K562 (cell line): ENCODE data around the gene GNAL. TPM values are rescaled to one million over a fixed set of nuclear protein-coding genes. Genes with fewer than 3 reads are reported as not detected.

Experiments used
- CTBP1 ChIP-seq: fragments of 450-650 bp; IDR thresholded peaks from 2 replicates; pipeline ENCODE4 v1.6.1; 2016; ENCODE audit warnings: borderline replicate concordance
- FOSL1 ChIP-seq: fragments of 200-800 bp; sonication (Bioruptor generic); conservative IDR thresholded peaks from 2 replicates; pipeline ENCODE4 v1.6.1; 2016; ENCODE audit warnings: missing genetic modification characterization, missing compliant biosample characterization
- GABPB1 ChIP-seq: sonication (generic); formaldehyde crosslinking; IDR thresholded peaks from 2 replicates; pipeline ENCODE4 v1.8.0; 2022; ENCODE audit warnings: mild to moderate bottlenecking, missing genetic modification reagents
- HDAC1 ChIP-seq, 2 experiments: fragments of 450-650 bp; IDR thresholded peaks; 2 replicates each; pipeline ENCODE4 v1.6.1; 2016 to 2017; ENCODE audit warnings: inconsistent platforms in 1 of 2, mild to moderate bottlenecking in 1 of 2, moderate library complexity in 1 of 2
- NFIC ChIP-seq: fragments of 450-650 bp; IDR thresholded peaks from 2 replicates; pipeline ENCODE4 v1.6.1; 2017; ENCODE audit warnings: mild to moderate bottlenecking, inconsistent platforms
- NFYB ChIP-seq: IDR thresholded peaks from 2 replicates; pipeline ENCODE4 v1.6.1; 2011; ENCODE audit warnings: mild to moderate bottlenecking, moderate library complexity; ENCODE audit not compliant: insufficient read length; ENCODE audit errors: extremely low read depth
- RNF219 ChIP-seq: fragments of 250-450 bp; sonication (Bioruptor Pico); IDR thresholded peaks from 2 replicates; pipeline ENCODE4 v1.5.0; 2022; ENCODE audit warnings: mild to moderate bottlenecking
- SMC3 ChIP-seq: conservative IDR thresholded peaks from 2 replicates; pipeline ENCODE4 v1.6.1; 2011; ENCODE audit warnings: low read depth, low read length, improper control_type of control experiment; ENCODE audit not compliant: insufficient read depth
- ZBTB33 ChIP-seq: sonication (generic); formaldehyde crosslinking; IDR thresholded peaks from 2 replicates; pipeline ENCODE4 v1.8.1; 2023; ENCODE audit warnings: mild to moderate bottlenecking, missing genetic modification reagents
- ZNF57 ChIP-seq: fragments of 450-650 bp; formaldehyde crosslinking; IDR thresholded peaks from 2 replicates; pipeline ENCODE4 v1.4.0; 2020; ENCODE audit warnings: mild to moderate bottlenecking, moderate library complexity
- ZNF592 ChIP-seq: fragments of 450-650 bp; IDR thresholded peaks from 2 replicates; pipeline ENCODE4 v1.6.1; 2017; ENCODE audit warnings: antibody characterized with exemption, mild to moderate bottlenecking
- ZNF766 ChIP-seq: fragments of 200-800 bp; sonication (Bioruptor generic); conservative IDR thresholded peaks from 2 replicates; pipeline ENCODE4 v1.6.1; 2016; ENCODE audit warnings: missing genetic modification characterization, missing compliant biosample characterization
- polyA plus RNA-seq, 8 experiments: library from polyadenylated mRNA; depleted of rRNA in 4 of 8; stranded (reverse) in 5 of 8; unstranded in 3 of 8; fragments of >200 nt; fragmentation: Nextera tagmentation in 2 of 8; fragmentation: Illumina TruSeq in 1 of 8; extraction: Ambion mirVana in 2 of 8; extraction: Trizol in 1 of 8; gene quantifications; 2 replicates each; pipeline versions ENCODE4 v1.2.1 to v1.2.3, GENCODE V29; 2011 to 2014; ENCODE audit warnings: inconsistent platforms in 1 of 8, missing spikeins in 1 of 8
- total RNA-seq, 7 experiments: library from RNA; depleted of rRNA in 6 of 7; stranded (reverse); fragments of >200 nt in 6 of 7; fragmentation: Illumina TruSeq in 2 of 7; extraction: Trizol in 2 of 7; gene quantifications; 2 replicates each; pipeline versions ENCODE4 v1.2.1 to v1.2.3, GENCODE V29; 2011 to 2021; ENCODE audit warnings: low replicate concordance in 1 of 7
- TF ChIP-seq, protein P1 (sequence below): fragments of 200-800 bp; sonication (Bioruptor generic); IDR thresholded peaks from 2 replicates; pipeline ENCODE4 v1.6.1; 2017; ENCODE audit warnings: missing genetic modification characterization, missing compliant biosample characterization
- TF ChIP-seq, protein P2 (sequence below), 2 experiments: IDR thresholded peaks; 2 replicates each; pipeline ENCODE4 v1.6.1; 2011; ENCODE audit warnings: borderline replicate concordance in 1 of 2, control low read depth in 1 of 2, low read depth in 1 of 2, low read length in 1 of 2, mild to moderate bottlenecking in 1 of 2, mixed read lengths in 1 of 2, moderate library complexity in 1 of 2; ENCODE audit not compliant: insufficient read depth in 1 of 2, insufficient read length in 1 of 2, poor library complexity in 1 of 2, severe bottlenecking in 1 of 2; ENCODE audit errors: extremely low read depth in 1 of 2

Gene GNAL
- total and polyA plus RNA-seq, 9 of the 15 experiments (the other 6 are each of a cell fraction or from before 2014, with no cell fraction given) = under 0.01 to 0.10 (median 0.01) TPM; not detected in 5

DNA sequence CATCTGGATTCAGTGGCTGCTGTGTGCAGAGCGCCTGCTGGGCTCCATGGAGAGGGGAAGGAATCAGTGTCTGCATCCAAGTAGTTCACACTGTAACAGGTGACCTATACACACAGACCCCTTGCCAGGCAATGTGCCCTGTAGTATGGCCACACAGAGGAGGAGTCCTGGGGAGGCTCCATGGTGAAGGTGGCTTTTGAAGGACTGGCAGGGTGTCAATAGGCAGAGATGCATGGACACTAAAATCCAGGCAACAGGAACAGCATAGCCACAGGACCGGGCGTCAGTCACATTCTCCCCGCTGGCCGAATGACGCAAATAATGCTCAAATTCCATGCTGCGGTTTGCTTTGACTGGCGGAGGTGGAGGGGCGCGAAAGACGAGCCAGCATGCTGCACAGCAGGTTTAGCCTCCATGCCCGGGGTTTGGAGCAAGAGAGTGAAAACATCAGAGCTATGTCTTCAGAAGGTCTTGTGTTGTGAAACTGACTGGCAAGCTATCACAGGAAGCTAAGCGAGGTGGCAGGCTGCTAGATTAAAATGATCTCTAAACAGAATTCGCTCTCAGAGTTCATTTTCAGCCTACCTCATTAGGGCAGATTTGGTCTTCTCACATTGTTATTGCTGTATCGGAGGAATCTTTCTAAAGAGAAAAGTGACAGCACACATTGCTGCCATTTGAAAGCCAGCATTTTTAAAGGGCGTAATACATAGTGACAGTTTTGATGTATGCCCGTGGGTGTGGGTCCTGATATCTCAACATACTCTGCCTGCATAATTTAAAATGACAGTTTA is 161.0 kb downstream of the GNAL start (continued):
- TF ChIP-seq RNF219 (CRISPR knock-in tag) (no peak), NFYB (no peak), CTBP1 (peak; percentile 49; the same call in 1 of the 2 replicates), ZNF57 (CRISPR knock-in tag) (no peak), ZNF766 (CRISPR knock-in tag) (no peak), FOSL1 (no peak), ZNF592 (peak; percentile 72), NFIC (no peak), ZBTB33 (CRISPR knock-in tag) (no peak), HDAC1 (IDR thresholded peaks at IDR 0.05) (peak in 1 of 2 experiments; percentile 54; a peak in 1 of 4 replicates), GABPB1 (CRISPR knock-in tag) (no peak), SMC3 (0 out of 2 replicates have a peak, but pooled peaks have one; percentile 5)
- TF ChIP-seq, protein P1, sequence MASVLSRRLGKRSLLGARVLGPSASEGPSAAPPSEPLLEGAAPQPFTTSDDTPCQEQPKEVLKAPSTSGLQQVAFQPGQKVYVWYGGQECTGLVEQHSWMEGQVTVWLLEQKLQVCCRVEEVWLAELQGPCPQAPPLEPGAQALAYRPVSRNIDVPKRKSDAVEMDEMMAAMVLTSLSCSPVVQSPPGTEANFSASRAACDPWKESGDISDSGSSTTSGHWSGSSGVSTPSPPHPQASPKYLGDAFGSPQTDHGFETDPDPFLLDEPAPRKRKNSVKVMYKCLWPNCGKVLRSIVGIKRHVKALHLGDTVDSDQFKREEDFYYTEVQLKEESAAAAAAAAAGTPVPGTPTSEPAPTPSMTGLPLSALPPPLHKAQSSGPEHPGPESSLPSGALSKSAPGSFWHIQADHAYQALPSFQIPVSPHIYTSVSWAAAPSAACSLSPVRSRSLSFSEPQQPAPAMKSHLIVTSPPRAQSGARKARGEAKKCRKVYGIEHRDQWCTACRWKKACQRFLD = 0 out of 2 replicates have a peak, but pooled peaks have one; percentile 37
- TF ChIP-seq, protein P2, sequence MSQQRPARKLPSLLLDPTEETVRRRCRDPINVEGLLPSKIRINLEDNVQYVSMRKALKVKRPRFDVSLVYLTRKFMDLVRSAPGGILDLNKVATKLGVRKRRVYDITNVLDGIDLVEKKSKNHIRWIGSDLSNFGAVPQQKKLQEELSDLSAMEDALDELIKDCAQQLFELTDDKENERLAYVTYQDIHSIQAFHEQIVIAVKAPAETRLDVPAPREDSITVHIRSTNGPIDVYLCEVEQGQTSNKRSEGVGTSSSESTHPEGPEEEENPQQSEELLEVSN (IDR thresholded peaks at IDR 0.05; ENCODE audit: borderline replicate concordance in 1 of 2, extremely low read depth in 1 of 2, insufficient read depth in 1 of 2, insufficient read length in 1 of 2, low read depth in 1 of 2, low read length in 1 of 2, poor library complexity in 1 of 2, severe bottlenecking in 1 of 2) = peak; percentile 56 to 89
